ENCODE measurements around the gene ACOT7.

The ACOT7 gene

GRCh38 chr1:6420454-6421042 is 27.0 kb upstream of the ACOT7 start:
- Histone ChIP-seq H3K27ac (no peak overlapping the region), H3K9me3 (no peaks in the 10 kb centered on the region), H3K27me3 (peaks cover 100% of the 10 kb centered on the region), H3K4me1 (ENCODE audit: control insufficient read depth in 1 of 2, insufficient read depth in 1 of 2, low read depth in 1 of 2, low read length in 1 of 2) (peaks cover 0 to 5% of the 10 kb centered on the region in 2 experiments), H3K4me3 (ENCODE audit: low read depth in 1 of 2, low read length in 1 of 2) (no peak overlapping the region), H3K36me3 (no peaks in the 10 kb centered on the region)
- no peak for TF ChIP-seq CTCF (IDR thresholded peaks at IDR 0.05)

- Histone ChIP-seq H3K4me3 (ENCODE audit: low read depth in 1 of 2, low read length in 1 of 2) (no peak within 1 kb of the TSS), H3K36me3 (no peaks in the 10 kb centered on the region), H3K27me3 (peaks cover 100% of the 10 kb centered on the region), H3K4me1 (ENCODE audit: control insufficient read depth in 1 of 2, insufficient read depth in 1 of 2, low read depth in 1 of 2, low read length in 1 of 2) (peaks cover 0 to 3% of the 10 kb centered on the region in 2 experiments), H3K27ac (no peak within 1 kb of the TSS), H3K9me3 (no peaks in the 10 kb centered on the region)
- TF ChIP-seq CTCF (IDR thresholded peaks at IDR 0.05), result no peak
Observed at GRCh38 chr1:6419804-6420453, 26.4 kb upstream of the ACOT7 start, which contains the start of gene HES2. Gene HES2, minus strand, starts transcription at chr1:6419919. Its CDS starts 99 bp downstream, at chr1:6419820.

GRCh38 chr1:6419397-6419803 is 25.8 kb upstream of the ACOT7 start:
- no peaks in the 10 kb centered on the region for H3K36me3 ChIP-seq
- peaks cover 100% of the 10 kb centered on the region for H3K27me3 ChIP-seq
- H3K4me1 ChIP-seq (ENCODE audit: control insufficient read depth in 1 of 2, insufficient read depth in 1 of 2, low read depth in 1 of 2, low read length in 1 of 2), result no peaks in the 10 kb centered on the region
- TF ChIP-seq CTCF (IDR thresholded peaks at IDR 0.05), result no peak
- no peak overlapping the region for H3K4me3 ChIP-seq (ENCODE audit: low read depth in 1 of 2, low read length in 1 of 2)
- H3K9me3 ChIP-seq, result no peaks in the 10 kb centered on the region
- no peak overlapping the region for H3K27ac ChIP-seq

GRCh38 chr1:6418668-6419396 is 25.3 kb upstream of the ACOT7 start:
- Histone ChIP-seq H3K9me3 (no peaks in the 10 kb centered on the region), H3K36me3 (no peaks in the 10 kb centered on the region), H3K27me3 (peaks cover 100% of the 10 kb centered on the region), H3K27ac (no peak overlapping the region), H3K4me3 (ENCODE audit: low read depth in 1 of 2, low read length in 1 of 2) (no peak overlapping the region), H3K4me1 (ENCODE audit: control insufficient read depth in 1 of 2, insufficient read depth in 1 of 2, low read depth in 1 of 2, low read length in 1 of 2) (no peaks in the 10 kb centered on the region)
- TF ChIP-seq CTCF (IDR thresholded peaks at IDR 0.05), result no peak

GRCh38 chr1:6417961-6418667 is 24.5 kb upstream of the ACOT7 start:
- Histone ChIP-seq H3K27ac (no peak overlapping the region), H3K9me3 (no peaks in the 10 kb centered on the region), H3K4me1 (ENCODE audit: control insufficient read depth in 1 of 2, insufficient read depth in 1 of 2, low read depth in 1 of 2, low read length in 1 of 2) (no peaks in the 10 kb centered on the region), H3K4me3 (ENCODE audit: low read depth in 1 of 2, low read length in 1 of 2) (no peak overlapping the region), H3K36me3 (no peaks in the 10 kb centered on the region), H3K27me3 (peaks cover 100% of the 10 kb centered on the region)
- no peak for TF ChIP-seq CTCF (IDR thresholded peaks at IDR 0.05)
